ENCODE results near the gene SLC1A2.

SLC1A2 gene

GRCh38 chr11:35365395-35365794, 54.0 kb downstream of the SLC1A2 start:
- Histone ChIP-seq H3K27me3 (ENCODE audit: control insufficient read depth in 3 of 3, insufficient read depth in 3 of 3, low read depth in 1 of 3, low read length in 3 of 3) (no peaks in the 10 kb centered on the region), H3K4me3 (ENCODE audit: low read length in 2 of 2) (no peak overlapping the region), H3K4me1 (ENCODE audit: control insufficient read depth in 2 of 2, insufficient read depth in 1 of 2, low read depth in 1 of 2, low read length in 2 of 2) (peaks cover 2 to 5% of the 10 kb centered on the region in 2 donors), H3K18ac (ENCODE audit: low read length) (no peak overlapping the region), H3K27ac (replicated peaks; ENCODE audit: low read length) (no peak overlapping the region), H2BK12ac (ENCODE audit: low read length) (no peak overlapping the region), H2BK5ac (ENCODE audit: low read length) (no peak overlapping the region), H4K8ac (ENCODE audit: low read depth, low read length) (no peak overlapping the region), H4K91ac (ENCODE audit: low read depth, low read length, poor library complexity) (no peak overlapping the region), H3K23ac (ENCODE audit: low read depth, low read length, poor library complexity) (no peak overlapping the region), H2AFZ (ENCODE audit: low read length) (no peak overlapping the region), H3K4me2 (ENCODE audit: insufficient read depth, low read length, poor library complexity, severe bottlenecking) (no peak overlapping the region), H2BK120ac (ENCODE audit: low read depth, low read length) (no peak overlapping the region), H3K79me1 (ENCODE audit: low read depth, low read length) (no peaks in the 10 kb centered on the region), H3K4ac (ENCODE audit: low read length) (no peak overlapping the region), H3K14ac (ENCODE audit: low read length) (no peak overlapping the region), H3K36me3 (replicated peaks in 1 of 2; ENCODE audit: control insufficient read depth in 2 of 2, insufficient read depth in 2 of 2, low read length in 2 of 2) (no peaks in the 10 kb centered on the region), H2BK15ac (ENCODE audit: low read length) (no peak overlapping the region), H3K9ac (ENCODE audit: low read depth, low read length, poor library complexity) (no peak overlapping the region), H3K9me3 (replicated peaks in 1 of 2; ENCODE audit: control insufficient read depth in 2 of 2, insufficient read depth in 1 of 2, low read depth in 1 of 2, low read length in 2 of 2) (no peaks in the 10 kb centered on the region), H2AK5ac (ENCODE audit: low read depth, low read length) (no peak overlapping the region)
- no CpG with 5 or more reads among the region's 5 CpGs for WGBS, 2 donors (ENCODE audit: extremely low coverage in 2 of 2, insufficient read length in 2 of 2, insufficient replicate concordance in 1 of 2)
- no peak for DNase-seq (ENCODE audit: low spot score)

DNA sequence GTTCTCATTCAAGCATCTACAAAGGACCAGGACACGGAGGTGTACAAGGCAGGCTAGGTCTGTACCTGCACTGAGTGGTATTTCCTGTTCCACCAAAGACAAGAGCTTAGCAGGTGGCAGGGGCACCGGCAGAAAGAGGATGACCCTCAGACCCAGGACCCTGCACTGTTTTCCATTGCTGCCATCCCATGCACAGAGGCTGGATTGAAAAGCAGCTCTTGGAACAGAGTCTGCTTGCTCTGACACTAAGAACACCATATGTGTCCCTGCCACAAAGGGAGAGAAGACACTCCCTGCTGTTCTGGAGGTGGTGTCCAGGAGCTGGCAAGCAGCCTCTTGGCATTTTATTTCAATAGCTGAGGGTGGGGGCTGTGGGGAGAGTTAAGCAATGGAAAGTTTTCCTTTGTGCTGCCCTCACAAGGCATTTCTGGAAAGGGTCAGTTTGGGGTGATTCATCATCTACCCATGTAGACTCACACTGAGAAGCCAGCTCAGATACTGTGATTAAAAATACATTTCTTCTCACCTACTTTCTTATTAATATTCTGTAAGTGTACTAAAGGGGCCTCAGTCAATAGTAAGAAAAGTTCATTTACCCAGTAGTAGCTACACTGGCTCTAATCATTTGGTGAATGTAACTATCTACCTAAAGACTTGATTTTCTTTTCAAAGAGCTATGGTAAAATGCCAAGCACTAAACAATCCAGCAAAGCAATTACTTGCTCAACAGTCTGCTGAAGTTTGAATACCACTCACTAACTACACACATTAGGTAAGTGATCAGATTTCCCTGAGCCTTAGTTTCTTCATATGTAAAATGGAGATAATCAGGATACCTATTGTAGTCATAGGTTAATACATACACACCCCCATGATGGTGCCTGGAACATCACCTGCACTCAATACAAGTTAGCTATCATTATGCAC, 55.2 kb downstream of the SLC1A2 start:
- no peak overlapping the region for H2AK5ac ChIP-seq (ENCODE audit: low read depth, low read length)
- H2BK12ac ChIP-seq (ENCODE audit: low read length), result no peak overlapping the region
- no peak overlapping the region for H3K4ac ChIP-seq (ENCODE audit: low read length)
- no peak overlapping the region for H3K18ac ChIP-seq (ENCODE audit: low read length)
- H4K8ac ChIP-seq (ENCODE audit: low read depth, low read length), result no peak overlapping the region
- H3K4me2 ChIP-seq (ENCODE audit: insufficient read depth, low read length, poor library complexity, severe bottlenecking), result no peak overlapping the region
- H2BK120ac ChIP-seq (ENCODE audit: low read depth, low read length), result no peak overlapping the region
- H3K23ac ChIP-seq (ENCODE audit: low read depth, low read length, poor library complexity), result no peak overlapping the region
- H2AFZ ChIP-seq (ENCODE audit: low read length), result no peak overlapping the region
- no peak overlapping the region for H2BK15ac ChIP-seq (ENCODE audit: low read length)
- H3K4me3 ChIP-seq (ENCODE audit: low read length in 2 of 2), result no peak overlapping the region
- WGBS, 2 donors (ENCODE audit: extremely low coverage in 2 of 2, insufficient read length in 2 of 2, insufficient replicate concordance in 1 of 2), result no CpG with 5 or more reads among the region's 2 CpGs
- H3K14ac ChIP-seq (ENCODE audit: low read length), result no peak overlapping the region
- no peak overlapping the region for H2BK5ac ChIP-seq (ENCODE audit: low read length)
- no peak overlapping the region for H4K91ac ChIP-seq (ENCODE audit: low read depth, low read length, poor library complexity)
- DNase-seq (ENCODE audit: low spot score), result no peak
- no peak overlapping the region for H3K9ac ChIP-seq (ENCODE audit: low read depth, low read length, poor library complexity)
- H3K36me3 ChIP-seq (replicated peaks in 1 of 2; ENCODE audit: control insufficient read depth in 2 of 2, insufficient read depth in 2 of 2, low read length in 2 of 2), result no peaks in the 10 kb centered on the region
- no peaks in the 10 kb centered on the region for H3K79me1 ChIP-seq (ENCODE audit: low read depth, low read length)
- H3K27me3 ChIP-seq (ENCODE audit: control insufficient read depth in 3 of 3, insufficient read depth in 3 of 3, low read depth in 1 of 3, low read length in 3 of 3), result no peaks in the 10 kb centered on the region
- no peaks in the 10 kb centered on the region for H3K9me3 ChIP-seq (replicated peaks in 1 of 2; ENCODE audit: control insufficient read depth in 2 of 2, insufficient read depth in 1 of 2, low read depth in 1 of 2, low read length in 2 of 2)
- H3K27ac ChIP-seq (replicated peaks; ENCODE audit: low read length), result no peak overlapping the region
- peaks cover 2 to 5% of the 10 kb centered on the region in 2 donors for H3K4me1 ChIP-seq (ENCODE audit: control insufficient read depth in 2 of 2, insufficient read depth in 1 of 2, low read depth in 1 of 2, low read length in 2 of 2)

DNA sequence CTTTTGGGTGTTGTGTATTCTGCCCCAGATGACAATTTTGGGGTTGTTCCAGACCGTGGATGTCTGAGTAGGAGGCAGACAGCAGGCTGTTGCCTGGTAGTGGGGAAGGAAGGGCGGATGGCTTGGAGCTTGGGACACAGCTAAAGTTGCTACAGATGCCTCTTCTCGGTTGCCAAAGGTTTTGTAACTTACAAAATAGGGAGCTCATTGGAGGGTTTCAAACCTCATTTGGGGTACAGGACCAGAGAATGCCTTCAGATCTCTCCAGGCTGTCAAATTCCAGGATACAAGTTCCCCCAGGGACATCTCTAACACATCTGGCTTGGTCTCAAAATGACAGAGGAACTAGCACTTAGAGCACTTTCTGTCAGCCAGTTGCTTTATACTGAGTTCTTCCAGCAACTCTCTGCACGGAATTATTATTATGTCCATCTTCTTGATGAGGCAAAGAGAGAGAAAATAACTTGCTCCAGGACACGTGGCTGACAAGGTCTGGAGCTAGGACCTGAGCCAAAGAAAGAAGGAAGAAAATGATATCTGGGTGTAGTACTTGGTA, 56.0 kb downstream of the SLC1A2 start:
- no CpG with 5 or more reads among the region's 5 CpGs for WGBS, 2 donors (ENCODE audit: extremely low coverage in 2 of 2, insufficient read length in 2 of 2, insufficient replicate concordance in 1 of 2)
- DNase-seq (ENCODE audit: low spot score), result no peak
- no peak overlapping the region for H4K8ac ChIP-seq (ENCODE audit: low read depth, low read length)
- H3K23ac ChIP-seq (ENCODE audit: low read depth, low read length, poor library complexity), result no peak overlapping the region
- H3K27ac ChIP-seq (replicated peaks; ENCODE audit: low read length), result no peak overlapping the region
- no peak overlapping the region for H3K9ac ChIP-seq (ENCODE audit: low read depth, low read length, poor library complexity)
- no peaks in the 10 kb centered on the region for H3K27me3 ChIP-seq (ENCODE audit: control insufficient read depth in 3 of 3, insufficient read depth in 3 of 3, low read depth in 1 of 3, low read length in 3 of 3)
- H3K79me1 ChIP-seq (ENCODE audit: low read depth, low read length), result no peaks in the 10 kb centered on the region
- H2BK5ac ChIP-seq (ENCODE audit: low read length), result no peak overlapping the region
- H3K14ac ChIP-seq (ENCODE audit: low read length), result no peak overlapping the region
- no peaks in the 10 kb centered on the region for H3K9me3 ChIP-seq (replicated peaks in 1 of 2; ENCODE audit: control insufficient read depth in 2 of 2, insufficient read depth in 1 of 2, low read depth in 1 of 2, low read length in 2 of 2)
- no peaks in the 10 kb centered on the region for H3K36me3 ChIP-seq (replicated peaks in 1 of 2; ENCODE audit: control insufficient read depth in 2 of 2, insufficient read depth in 2 of 2, low read length in 2 of 2)
- H3K4me3 ChIP-seq (ENCODE audit: low read length in 2 of 2), result no peak overlapping the region
- H2AFZ ChIP-seq (ENCODE audit: low read length), result no peak overlapping the region
- H2BK15ac ChIP-seq (ENCODE audit: low read length), result no peak overlapping the region
- peaks cover 2 to 5% of the 10 kb centered on the region in 2 donors for H3K4me1 ChIP-seq (ENCODE audit: control insufficient read depth in 2 of 2, insufficient read depth in 1 of 2, low read depth in 1 of 2, low read length in 2 of 2)
- no peak overlapping the region for H2BK12ac ChIP-seq (ENCODE audit: low read length)
- H4K91ac ChIP-seq (ENCODE audit: low read depth, low read length, poor library complexity), result no peak overlapping the region
- H2BK120ac ChIP-seq (ENCODE audit: low read depth, low read length), result no peak overlapping the region
- H3K18ac ChIP-seq (ENCODE audit: low read length), result no peak overlapping the region
- no peak overlapping the region for H3K4ac ChIP-seq (ENCODE audit: low read length)
- no peak overlapping the region for H3K4me2 ChIP-seq (ENCODE audit: insufficient read depth, low read length, poor library complexity, severe bottlenecking)
- H2AK5ac ChIP-seq (ENCODE audit: low read depth, low read length), result no peak overlapping the region

DNA sequence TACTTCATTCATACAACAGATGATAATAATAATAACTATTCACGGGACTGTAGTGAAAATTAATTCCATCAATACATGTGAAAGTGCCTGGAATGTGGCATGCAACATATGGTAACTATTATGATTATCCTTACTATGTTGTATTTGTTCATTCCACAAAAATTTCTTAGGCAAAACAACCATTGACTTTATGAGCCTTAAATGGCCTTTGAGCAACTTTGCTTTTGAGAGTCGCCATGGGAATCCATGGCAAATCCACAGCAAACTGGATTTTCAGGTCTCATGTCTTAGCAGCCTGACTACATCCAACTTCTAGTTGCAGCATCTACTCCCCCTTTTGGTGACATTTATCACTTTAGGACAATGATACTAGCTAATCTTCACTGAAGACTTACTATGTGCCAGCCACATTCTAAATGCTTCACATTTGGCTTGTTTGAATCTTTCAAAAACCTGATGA, 56.8 kb downstream of the SLC1A2 start:
- Histone ChIP-seq H2BK120ac (ENCODE audit: low read depth, low read length) (no peak overlapping the region), H3K4me3 (ENCODE audit: low read length in 2 of 2) (no peak overlapping the region), H2BK5ac (ENCODE audit: low read length) (no peak overlapping the region), H3K18ac (ENCODE audit: low read length) (no peak overlapping the region), H3K9me3 (replicated peaks in 1 of 2; ENCODE audit: control insufficient read depth in 2 of 2, insufficient read depth in 1 of 2, low read depth in 1 of 2, low read length in 2 of 2) (no peaks in the 10 kb centered on the region), H3K4ac (ENCODE audit: low read length) (no peak overlapping the region), H2AFZ (ENCODE audit: low read length) (no peak overlapping the region), H3K36me3 (replicated peaks in 1 of 2; ENCODE audit: control insufficient read depth in 2 of 2, insufficient read depth in 2 of 2, low read length in 2 of 2) (no peaks in the 10 kb centered on the region), H3K23ac (ENCODE audit: low read depth, low read length, poor library complexity) (no peak overlapping the region), H3K4me1 (ENCODE audit: control insufficient read depth in 2 of 2, insufficient read depth in 1 of 2, low read depth in 1 of 2, low read length in 2 of 2) (peaks cover 2 to 5% of the 10 kb centered on the region in 2 donors), H2BK12ac (ENCODE audit: low read length) (no peak overlapping the region), H4K8ac (ENCODE audit: low read depth, low read length) (no peak overlapping the region), H3K9ac (ENCODE audit: low read depth, low read length, poor library complexity) (no peak overlapping the region), H3K27ac (replicated peaks; ENCODE audit: low read length) (no peak overlapping the region), H2BK15ac (ENCODE audit: low read length) (no peak overlapping the region), H3K14ac (ENCODE audit: low read length) (no peak overlapping the region), H3K79me1 (ENCODE audit: low read depth, low read length) (no peaks in the 10 kb centered on the region), H4K91ac (ENCODE audit: low read depth, low read length, poor library complexity) (no peak overlapping the region), H3K4me2 (ENCODE audit: insufficient read depth, low read length, poor library complexity, severe bottlenecking) (no peak overlapping the region), H3K27me3 (ENCODE audit: control insufficient read depth in 3 of 3, insufficient read depth in 3 of 3, low read depth in 1 of 3, low read length in 3 of 3) (no peaks in the 10 kb centered on the region), H2AK5ac (ENCODE audit: low read depth, low read length) (no peak overlapping the region)
- no CpG with 5 or more reads among the region's 2 CpGs for WGBS, 2 donors (ENCODE audit: extremely low coverage in 2 of 2, insufficient read length in 2 of 2, insufficient replicate concordance in 1 of 2)
- DNase-seq (ENCODE audit: low spot score), result no peak
